Spleen (tissue), 11 donors: ENCODE data around the gene KLF16. TPM values are rescaled to one million over a fixed set of nuclear protein-coding genes. Genes with fewer than 3 reads are reported as not detected.
"Not testable (repeated sequence)": the region's sequence is repeated elsewhere in the genome, so short reads cannot be mapped to it uniquely, and the experiment has no call there.

Source experiments
- DNase-seq: peaks from one replicate; pipeline ENCODE4 v3.0.0-alpha.2; 2020
- H3K27ac ChIP-seq, 8 donors: fragments of 200-600 bp; sonication (generic) in 7 of 8; 1 replicate in 4 of 8; 2 replicates in 4 of 8; pipeline versions ENCODE4 v1.5.0 to v1.8.0; 2016 to 2021; ENCODE audit warnings: inconsistent platforms in 4 of 8, mild to moderate bottlenecking in 4 of 8, moderate library complexity in 1 of 8
- H3K27me3 ChIP-seq, 7 donors: fragments of 200-600 bp; sonication (generic) in 6 of 7; replicated peaks in 1 of 7; 1 replicate in 4 of 7; 2 replicates in 3 of 7; pipeline versions ENCODE4 v1.5.0 to v1.8.0; 2016 to 2021; ENCODE audit warnings: inconsistent platforms in 3 of 7, mild to moderate bottlenecking in 1 of 7
- H3K36me3 ChIP-seq, 6 donors: fragments of 200-600 bp; sonication (generic) in 5 of 6; 1 replicate in 4 of 6; 2 replicates in 2 of 6; pipeline versions ENCODE4 v1.5.0 to v1.8.0; 2016 to 2021; ENCODE audit warnings: inconsistent platforms in 2 of 6
- H3K4me1 ChIP-seq, 6 donors: fragments of 200-600 bp; sonication (generic) in 5 of 6; 1 replicate in 3 of 6; 2 replicates in 3 of 6; pipeline versions ENCODE4 v1.5.0 to v1.8.0; 2016 to 2021; ENCODE audit warnings: inconsistent platforms in 3 of 6
- H3K4me3 ChIP-seq, 8 donors: fragments of 200-600 bp; sonication (generic) in 7 of 8; 1 replicate in 4 of 8; 2 replicates in 4 of 8; pipeline versions ENCODE4 v1.5.0 to v1.8.0; 2016 to 2021; ENCODE audit warnings: inconsistent platforms in 4 of 8, mild to moderate bottlenecking in 4 of 8, moderate library complexity in 2 of 8
- H3K9me3 ChIP-seq, 8 donors: fragments of 200-600 bp; sonication (generic) in 7 of 8; 1 replicate in 4 of 8; 2 replicates in 4 of 8; pipeline versions ENCODE4 v1.5.0 to v1.8.0; 2016 to 2021; ENCODE audit warnings: inconsistent platforms in 4 of 8
- CTCF ChIP-seq, 11 experiments: fragments of 200-600 bp in 7 of 11; fragments of 450-650 bp in 4 of 11; sonication (generic) in 4 of 11; IDR thresholded peaks in 8 of 11; conservative IDR thresholded peaks in 3 of 11; 1 replicate in 7 of 11; 2 replicates in 4 of 11; pipeline versions ENCODE4 v1.4.0 to v1.8.0; 2016 to 2021; ENCODE audit warnings: antibody characterized with exemption in 11 of 11, inconsistent platforms in 4 of 11, mild to moderate bottlenecking in 1 of 11
- POLR2A ChIP-seq, 3 donors: fragments of 450-650 bp; IDR thresholded peaks; one replicate each; pipeline ENCODE4 v1.5.1; 2017; ENCODE audit warnings: antibody characterized with exemption in 3 of 3, mild to moderate bottlenecking in 1 of 3
- POLR2AphosphoS5 ChIP-seq, 3 donors: sonication (generic); formaldehyde crosslinking; IDR thresholded peaks; one replicate each; pipeline ENCODE4 v1.5.1; 2017; ENCODE audit warnings: antibody characterized with exemption in 3 of 3
- WGBS, 5 donors: extraction: QIAGEN DNeasy Blood & Tissue Kit in 3 of 5; methylation state at CpG; one replicate each; pipeline versions ENCODE4 v1.1.5 to v1.1.7; 2013 to 2018; 5-methylcytosine and 5-hydroxymethylcytosine counted together
- intact Hi-C: fragments of 100-400 bp; cut with DNase I; formaldehyde crosslinking; loops from one replicate; pipeline ENCODE4 v1.15.0; 2023; ENCODE audit warnings: low total_unique reads
- polyA plus RNA-seq, 3 donors: library from polyadenylated mRNA; stranded (reverse); fragments of 200-250 nt; gene quantifications; one replicate each; pipeline ENCODE4 v1.2.1, GENCODE V29; 2013
- total RNA-seq, 7 donors: library from RNA; depleted of rRNA in 3 of 7; stranded (reverse); fragments of >200 nt in 3 of 7; fragmentation: NEBNext Ultra II Directional in 4 of 7; extraction: Animal tissue kit (Norgen Biotek cat#: 25700) in 4 of 7; gene quantifications; one replicate each; pipeline versions ENCODE4 v1.1.0 to v1.2.1, GENCODE V29; 2016 to 2021
- donor health status: healthy with polysubstance abuse.
- donor health status: DM: no; HTN: no; CAD: no; lungs with moderate emphysema.
- donor health status: DM: no; HTN: no; CAD: no.
- donor health status: Bipolar disorder and iron deficiency.
- donor health status: healthy.
- donor health status: DM: no; HTN: no; CAD: no.
- donor health status: DM: yes; HTN: yes; CAD: no.

Gene KLF16
- total and polyA plus RNA-seq, 10 donors, result 7.1 to 39.0 (median 18.4) TPM

- Histone ChIP-seq H3K9me3 (no peaks in the 10 kb centered on the region), H3K36me3 (peaks cover 0 to 65% (median 35%) of the 10 kb centered on the region in 6 donors), H3K27ac (peak overlapping the region; percentile 92 to 96 (median 94)), H3K27me3 (no peaks in the 10 kb centered on the region), H3K4me1 (peaks cover 55 to 80% (median 66%) of the 10 kb centered on the region in 6 donors), H3K4me3 (peak overlapping the region; percentile 65 to 98 (median 90))
- DNase-seq, result peak; percentile 99
- intact Hi-C loops, result no loop called here
- 0 to 2% (median 0%) methylated on average over 25 to 87 of the region's 87 CpGs for WGBS, 5 donors
- TF ChIP-seq POLR2A (IDR thresholded peaks at IDR 0.05) (peak; percentile 50 to 83 (median 70)), CTCF (IDR thresholded peaks at IDR 0.05 in 8 of 11, conservative IDR thresholded peaks at IDR 0.05 in 3 of 11) (peak in 1 of 11 experiments; percentile 24), POLR2AphosphoS5 (IDR thresholded peaks at IDR 0.05) (peak; percentile 99 to 100 (median 99))
Observed at GRCh38 chr19:1875646-1876495, 12.5 kb upstream of the KLF16 start.

DNA sequence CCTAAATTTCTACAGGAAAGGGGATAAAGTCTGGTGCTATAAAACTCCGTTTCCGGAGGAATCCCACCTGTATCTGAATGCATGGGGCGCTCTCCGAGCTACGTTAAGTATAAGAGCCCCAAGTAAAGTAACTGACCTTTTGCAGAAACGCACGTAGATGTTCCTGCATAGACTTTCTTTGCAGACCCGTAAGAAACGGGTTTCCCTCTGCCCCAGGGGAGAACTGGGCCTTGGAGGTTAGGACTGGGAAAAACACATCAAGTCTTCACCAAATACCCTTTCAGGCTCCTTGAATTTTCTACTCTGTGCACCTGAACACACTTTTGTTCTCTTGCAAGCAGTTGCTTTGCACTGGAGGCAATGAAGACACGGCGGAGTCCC lies 11.9 kb upstream of the KLF16 start:
- DNase-seq, H3K27me3 ChIP-seq, intact Hi-C loops, H3K9me3 ChIP-seq: not testable (repeated sequence)
- WGBS, 5 donors, result 0 to 1% (median 1%) methylated on average over 11 of the region's 11 CpGs
- H3K36me3 ChIP-seq, result peaks cover 0 to 65% (median 31%) of the 10 kb centered on the region in 6 donors
- H3K4me3 ChIP-seq, result peak overlapping the region; percentile 65 to 98 (median 90)
- H3K27ac ChIP-seq, result peak overlapping the region; percentile 92 to 96 (median 94)
- H3K4me1 ChIP-seq, result peaks cover 49 to 80% (median 66%) of the 10 kb centered on the region in 6 donors

- intact Hi-C loops, result no loop called here
- no peak for DNase-seq
- 4 to 7% (median 5%) methylated on average over 16 of the region's 16 CpGs for WGBS, 5 donors
Observed at GRCh38 chr19:1874554-1875185, 11.3 kb upstream of the KLF16 start.

More at GRCh38 chr19:1874554-1875185, 11.3 kb upstream of the KLF16 start:
- peaks cover 0 to 65% (median 28%) of the 10 kb centered on the region in 6 donors for H3K36me3 ChIP-seq
- H3K27me3 ChIP-seq, result no peaks in the 10 kb centered on the region
- H3K4me1 ChIP-seq, result peaks cover 47 to 79% (median 61%) of the 10 kb centered on the region in 6 donors
- H3K4me3 ChIP-seq, result peak overlapping the region; percentile 65 to 98 (median 90)
- H3K9me3 ChIP-seq, result no peaks in the 10 kb centered on the region
- peak overlapping the region; percentile 92 to 96 (median 94) for H3K27ac ChIP-seq
- TF ChIP-seq POLR2AphosphoS5 (IDR thresholded peaks at IDR 0.05), result no peak
- no peak for TF ChIP-seq CTCF (IDR thresholded peaks at IDR 0.05 in 8 of 11, conservative IDR thresholded peaks at IDR 0.05 in 3 of 11)
- TF ChIP-seq POLR2A (IDR thresholded peaks at IDR 0.05), result no peak
